Endothelial cell of umbilical vein (primary cell): ENCODE measurements around the gene TMEM108.

Experiments used
- CTCF ChIP-seq, 2 donors: IDR thresholded peaks; 1 replicate in 1 of 2; 2 replicates in 1 of 2; pipeline ENCODE4 v1.5.1; 2011; ENCODE audit warnings: low read length in 2 of 2, mild to moderate bottlenecking in 2 of 2, moderate library complexity in 2 of 2, control low read depth in 1 of 2, inconsistent platforms in 1 of 2, low read depth in 1 of 2; ENCODE audit not compliant: insufficient read depth in 1 of 2; ENCODE audit errors: extremely low read depth in 1 of 2
- FOS ChIP-seq: IDR thresholded peaks from 2 replicates; pipeline ENCODE4 v1.6.1; 2011; ENCODE audit warnings: mild to moderate bottlenecking, low read length, moderate library complexity, borderline replicate concordance; ENCODE audit not compliant: insufficient read depth
- JUN ChIP-seq: IDR thresholded peaks from 2 replicates; pipeline ENCODE4 v1.6.1; 2011; ENCODE audit warnings: borderline replicate concordance, low read depth; ENCODE audit not compliant: insufficient read length, insufficient read depth
- MAX ChIP-seq: IDR thresholded peaks from 2 replicates; pipeline ENCODE4 v1.6.1; 2011; ENCODE audit not compliant: insufficient read depth, insufficient read length
- POLR2A ChIP-seq: IDR thresholded peaks from 2 replicates; pipeline ENCODE4 v1.6.1; 2012; ENCODE audit warnings: low read depth, mild to moderate bottlenecking, control low read depth, low read length
- POLR2AphosphoS5 ChIP-seq: IDR thresholded peaks from 2 replicates; pipeline ENCODE4 v1.6.1; 2012; ENCODE audit warnings: low read depth, mild to moderate bottlenecking, control low read depth, low read length, moderate library complexity; ENCODE audit not compliant: insufficient read depth

GRCh38 chr3:133278260-133279043 is 240.3 kb downstream of the TMEM108 start:
- TF ChIP-seq CTCF (IDR thresholded peaks at IDR 0.05; ENCODE audit: extremely low read depth in 1 of 2, insufficient read depth in 1 of 2, low read depth in 1 of 2, low read length in 2 of 2) (no peak), POLR2AphosphoS5 (no peak), POLR2A (no peak), JUN (no peak), MAX (no peak), FOS (no peak)
